Loucy (cell line): Measurements from ENCODE around the gene GRIP1.

Experiments
- H2AFZ ChIP-seq: fragments of 200-600 bp; sonication (generic); 2 replicates; pipeline ENCODE4 v1.6.0; 2016; ENCODE audit warnings: antibody characterized with exemption, mild to moderate bottlenecking, low read length, moderate library complexity
- H3F3A ChIP-seq: fragments of 200-600 bp; 2 replicates; pipeline ENCODE4 v1.6.0; 2016; ENCODE audit warnings: antibody characterized with exemption, low read depth, mild to moderate bottlenecking
- H3K27me3 ChIP-seq: fragments of 200-600 bp; sonication (generic); 2 replicates; pipeline ENCODE4 v1.6.1; 2014; ENCODE audit warnings: low read length, mild to moderate bottlenecking; ENCODE audit not compliant: insufficient read depth, poor library complexity, severe bottlenecking
- H3K36me3 ChIP-seq: fragments of 200-600 bp; sonication (generic); 2 replicates; pipeline ENCODE4 v1.6.1; 2016; ENCODE audit warnings: low read length; ENCODE audit not compliant: insufficient read depth
- H3K4me1 ChIP-seq: fragments of 200-600 bp; sonication (generic); 2 replicates; pipeline ENCODE4 v1.5.1; 2014; ENCODE audit warnings: low read length, mild to moderate bottlenecking; ENCODE audit not compliant: insufficient read depth, poor library complexity, severe bottlenecking
- H3K4me2 ChIP-seq: fragments of 200-600 bp; sonication (generic); 2 replicates; pipeline ENCODE4 v1.6.0; 2014; ENCODE audit warnings: antibody characterized with exemption, low read length, low read depth, mild to moderate bottlenecking; ENCODE audit not compliant: poor library complexity, severe bottlenecking
- H3K4me3 ChIP-seq: fragments of 200-600 bp; sonication (generic); 2 replicates; pipeline ENCODE4 v1.5.1; 2014; ENCODE audit warnings: low read length, mild to moderate bottlenecking, mixed read lengths; ENCODE audit not compliant: poor library complexity, severe bottlenecking
- H3K79me2 ChIP-seq: fragments of 200-600 bp; sonication (generic); 2 replicates; pipeline ENCODE4 v1.6.1; 2014; ENCODE audit warnings: low read length; ENCODE audit not compliant: insufficient read depth
- H3K9ac ChIP-seq: fragments of 200-600 bp; sonication (generic); 2 replicates; pipeline ENCODE4 v1.6.0; 2014; ENCODE audit warnings: mild to moderate bottlenecking, low read depth, low read length, moderate library complexity; ENCODE audit not compliant: poor library complexity, severe bottlenecking
- H3K9me2 ChIP-seq: fragments of 200-600 bp; sonication (generic); replicated peaks from 2 replicates; pipeline ENCODE4 v1.6.1; 2016; ENCODE audit warnings: low read depth, low read length, mixed read lengths
- H3K9me3 ChIP-seq: fragments of 200-600 bp; sonication (generic); 2 replicates; pipeline ENCODE4 v1.6.1; 2014; ENCODE audit warnings: mild to moderate bottlenecking, antibody characterized with exemption, low read length, low read depth; ENCODE audit not compliant: insufficient read depth
- H4K20me1 ChIP-seq: fragments of 200-600 bp; sonication (generic); 2 replicates; pipeline ENCODE4 v1.6.0; 2014; ENCODE audit warnings: antibody characterized with exemption, low read length, mild to moderate bottlenecking; ENCODE audit not compliant: insufficient read depth, poor library complexity, severe bottlenecking
- EZH2phosphoT487 ChIP-seq: fragments of 200-600 bp; IDR thresholded peaks from 2 replicates; pipeline ENCODE4 v1.6.1; 2018; ENCODE audit warnings: antibody characterized with exemption, mild to moderate bottlenecking, moderate library complexity, borderline replicate concordance
- TF ChIP-seq, protein P1 (sequence below): fragments of 200-600 bp; sonication (generic); conservative IDR thresholded peaks from 2 replicates; pipeline ENCODE4 v1.5.1; 2014; ENCODE audit warnings: mild to moderate bottlenecking, antibody characterized with exemption, low read length

Gene GRIP1

GRCh38 chr12:66331814-66332213, 347.1 kb downstream of the GRIP1 start:
- no peaks in the 10 kb centered on the region for H3K79me2 ChIP-seq
- TF ChIP-seq EZH2phosphoT487, result no peak
- TF ChIP-seq, protein P1, sequence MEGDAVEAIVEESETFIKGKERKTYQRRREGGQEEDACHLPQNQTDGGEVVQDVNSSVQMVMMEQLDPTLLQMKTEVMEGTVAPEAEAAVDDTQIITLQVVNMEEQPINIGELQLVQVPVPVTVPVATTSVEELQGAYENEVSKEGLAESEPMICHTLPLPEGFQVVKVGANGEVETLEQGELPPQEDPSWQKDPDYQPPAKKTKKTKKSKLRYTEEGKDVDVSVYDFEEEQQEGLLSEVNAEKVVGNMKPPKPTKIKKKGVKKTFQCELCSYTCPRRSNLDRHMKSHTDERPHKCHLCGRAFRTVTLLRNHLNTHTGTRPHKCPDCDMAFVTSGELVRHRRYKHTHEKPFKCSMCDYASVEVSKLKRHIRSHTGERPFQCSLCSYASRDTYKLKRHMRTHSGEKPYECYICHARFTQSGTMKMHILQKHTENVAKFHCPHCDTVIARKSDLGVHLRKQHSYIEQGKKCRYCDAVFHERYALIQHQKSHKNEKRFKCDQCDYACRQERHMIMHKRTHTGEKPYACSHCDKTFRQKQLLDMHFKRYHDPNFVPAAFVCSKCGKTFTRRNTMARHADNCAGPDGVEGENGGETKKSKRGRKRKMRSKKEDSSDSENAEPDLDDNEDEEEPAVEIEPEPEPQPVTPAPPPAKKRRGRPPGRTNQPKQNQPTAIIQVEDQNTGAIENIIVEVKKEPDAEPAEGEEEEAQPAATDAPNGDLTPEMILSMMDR, result no peak

DNA sequence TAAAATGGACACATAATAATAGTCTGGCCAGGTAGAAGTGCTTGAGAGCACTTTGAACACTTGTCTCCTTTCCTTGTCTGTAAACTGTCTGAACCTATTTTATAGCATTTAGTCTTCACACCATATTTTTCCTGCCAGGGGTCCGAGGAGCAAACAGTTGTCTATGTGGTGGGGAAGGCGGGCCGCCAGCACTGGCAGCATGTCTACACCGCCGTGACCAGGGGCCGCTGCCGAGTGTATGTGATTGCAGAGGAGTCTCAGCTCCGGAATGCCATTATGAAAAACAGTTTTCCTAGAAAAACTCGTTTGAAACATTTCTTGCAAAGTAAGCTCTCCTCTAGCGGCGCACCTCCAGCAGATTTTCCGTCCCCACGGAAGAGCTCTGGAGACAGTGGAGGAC, 347.9 kb downstream of the GRIP1 start:
- H3K27me3 ChIP-seq, result no peaks in the 10 kb centered on the region
- H4K20me1 ChIP-seq, result no peaks in the 10 kb centered on the region
- no peaks in the 10 kb centered on the region for H3F3A ChIP-seq
- peaks cover 7% of the 10 kb centered on the region for H3K4me1 ChIP-seq
- no peaks in the 10 kb centered on the region for H3K9me2 ChIP-seq
- H3K4me2 ChIP-seq, result no peak overlapping the region
- peaks cover 14% of the 10 kb centered on the region; the same call in 1 of the 2 replicates for H3K36me3 ChIP-seq
- H3K9me3 ChIP-seq, result no peaks in the 10 kb centered on the region
- no peak overlapping the region for H3K4me3 ChIP-seq
- no peak for TF ChIP-seq EZH2phosphoT487
- TF ChIP-seq, protein P1, result no peak
- no peak overlapping the region for H3K9ac ChIP-seq
- H3K79me2 ChIP-seq, result no peaks in the 10 kb centered on the region
- no peak overlapping the region for H2AFZ ChIP-seq

More at GRCh38 chr12:66331814-66332213, 347.1 kb downstream of the GRIP1 start:
- no peak overlapping the region for H3K9ac ChIP-seq
- H3K4me2 ChIP-seq, result no peak overlapping the region
- peaks cover 7% of the 10 kb centered on the region for H3K4me1 ChIP-seq
- no peaks in the 10 kb centered on the region for H3K9me3 ChIP-seq
- no peak overlapping the region for H3K4me3 ChIP-seq
- H3K27me3 ChIP-seq, result no peaks in the 10 kb centered on the region
- no peak overlapping the region for H2AFZ ChIP-seq
- H3F3A ChIP-seq, result no peaks in the 10 kb centered on the region
- no peaks in the 10 kb centered on the region for H4K20me1 ChIP-seq
- H3K36me3 ChIP-seq, result peaks cover 14% of the 10 kb centered on the region; the same call in 1 of the 2 replicates
- no peaks in the 10 kb centered on the region for H3K9me2 ChIP-seq

- Histone ChIP-seq H3K9me3 (no peaks in the 10 kb centered on the region), H3K4me2 (no peak overlapping the region), H3K79me2 (no peaks in the 10 kb centered on the region), H3K36me3 (peaks cover 14% of the 10 kb centered on the region; the same call in 1 of the 2 replicates), H3K9ac (no peak overlapping the region), H3F3A (no peaks in the 10 kb centered on the region), H3K9me2 (no peaks in the 10 kb centered on the region), H3K4me3 (no peak overlapping the region), H4K20me1 (no peaks in the 10 kb centered on the region), H3K4me1 (peaks cover 7% of the 10 kb centered on the region), H2AFZ (no peak overlapping the region), H3K27me3 (no peaks in the 10 kb centered on the region)
- no peak for TF ChIP-seq EZH2phosphoT487
- TF ChIP-seq, protein P1, result no peak
Observed at GRCh38 chr12:66329941-66330340, 348.9 kb downstream of the GRIP1 start.
